SJSA1 (cell line): ENCODE data around the gene SPG11. TPM values are rescaled to one million over a fixed set of nuclear protein-coding genes. Genes with fewer than 3 reads are reported as not detected.
"Not testable (repeated sequence)": the region's sequence is repeated elsewhere in the genome, so short reads cannot be mapped to it uniquely, and the experiment has no call there.

Source experiments
- DNase-seq, 2 experiments: peaks; one replicate each; pipeline ENCODE4 v3.0.0-alpha.2; 2015 to 2020; ENCODE audit warnings: low spot score in 2 of 2, low read depth in 1 of 2
- H3K27ac ChIP-seq: fragments of 250-450 bp; sonication (Bioruptor Pico); 2 replicates; pipeline ENCODE4 v1.5.1; 2020; ENCODE audit warnings: mild to moderate bottlenecking, moderate library complexity
- H3K27me3 ChIP-seq: fragments of 250-450 bp; sonication (Bioruptor Pico); replicated peaks from 2 replicates; pipeline ENCODE4 v1.5.1; 2020; ENCODE audit warnings: mild to moderate bottlenecking, moderate library complexity
- H3K36me3 ChIP-seq: fragments of 250-450 bp; sonication (Bioruptor Pico); 2 replicates; pipeline ENCODE4 v1.5.1; 2020; ENCODE audit warnings: mild to moderate bottlenecking
- H3K4me1 ChIP-seq: fragments of 250-450 bp; sonication (Bioruptor Pico); replicated peaks from 2 replicates; pipeline ENCODE4 v1.6.1; 2021; ENCODE audit warnings: mild to moderate bottlenecking
- H3K4me3 ChIP-seq: fragments of 250-450 bp; sonication (Bioruptor Pico); 2 replicates; pipeline ENCODE4 v1.5.1; 2020; ENCODE audit warnings: mild to moderate bottlenecking
- H3K9me3 ChIP-seq: fragments of 250-450 bp; sonication (Bioruptor Pico); replicated peaks from 2 replicates; pipeline ENCODE4 v1.5.1; 2020; ENCODE audit warnings: mild to moderate bottlenecking
- total RNA-seq: library from RNA; depleted of rRNA; stranded (reverse); fragments of >200 nt; shearing (Covaris generic); gene quantifications from 2 replicates; pipeline ENCODE4 v1.2.3, GENCODE V29; 2014; rRNA removed

Gene SPG11
- 28.9 and 36.8 TPM in 2 replicates for total RNA-seq

GRCh38 chr15:44663410-44664308 lies at the start of gene SPG11:
Gene SPG11, minus strand, starts transcription at chr15:44663662. Its CDS starts 15 bp downstream, at chr15:44663647.
- H3K27me3 ChIP-seq = no peaks in the 10 kb centered on the region
- H3K9me3 ChIP-seq = no peaks in the 10 kb centered on the region

DNA sequence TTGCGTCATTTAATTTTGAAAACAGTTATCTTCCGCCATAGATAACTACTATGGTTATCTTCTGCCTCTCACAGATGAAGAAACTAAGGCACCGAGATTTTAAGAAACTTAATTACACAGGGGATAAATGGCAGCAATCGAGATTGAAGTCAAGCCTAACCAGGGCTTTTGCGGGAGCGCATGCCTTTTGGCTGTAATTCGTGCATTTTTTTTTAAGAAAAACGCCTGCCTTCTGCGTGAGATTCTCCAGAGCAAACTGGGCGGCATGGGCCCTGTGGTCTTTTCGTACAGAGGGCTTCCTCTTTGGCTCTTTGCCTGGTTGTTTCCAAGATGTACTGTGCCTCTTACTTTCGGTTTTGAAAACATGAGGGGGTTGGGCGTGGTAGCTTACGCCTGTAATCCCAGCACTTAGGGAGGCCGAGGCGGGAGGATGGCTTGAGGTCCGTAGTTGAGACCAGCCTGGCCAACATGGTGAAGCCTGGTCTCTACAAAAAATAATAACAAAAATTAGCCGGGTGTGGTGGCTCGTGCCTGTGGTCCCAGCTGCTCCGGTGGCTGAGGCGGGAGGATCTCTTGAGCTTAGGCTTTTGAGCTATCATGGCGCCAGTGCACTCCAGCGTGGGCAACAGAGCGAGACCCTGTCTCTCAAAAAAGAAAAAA lies 49.0 kb upstream of the SPG11 start:
- peaks cover 61% of the 10 kb centered on the region for H3K36me3 ChIP-seq
- H3K4me3 ChIP-seq = peak overlapping the region; percentile 88
- H3K27me3 ChIP-seq = no peaks in the 10 kb centered on the region
- no peaks in the 10 kb centered on the region for H3K9me3 ChIP-seq
- DNase-seq = peak; percentile 82 to 84
- peaks cover 15% of the 10 kb centered on the region for H3K4me1 ChIP-seq
- H3K27ac ChIP-seq = peak overlapping the region; percentile 99

More at GRCh38 chr15:44663410-44664308, at the start of gene SPG11:
- Histone ChIP-seq H3K36me3 (peaks cover 19% of the 10 kb centered on the region), H3K4me3 (peak within 1 kb of the TSS; percentile 79), H3K27ac (peak within 1 kb of the TSS; percentile 75), H3K4me1 (peaks cover 11% of the 10 kb centered on the region)
- DNase-seq = peak; percentile 95 to 98

- peak in 1 of 2 experiments; percentile 52 for DNase-seq
- H3K4me3 ChIP-seq = peak overlapping the region; percentile 88
- H3K36me3 ChIP-seq = peaks cover 55% of the 10 kb centered on the region
- H3K27me3 ChIP-seq = no peaks in the 10 kb centered on the region
- H3K27ac ChIP-seq = peak overlapping the region; percentile 99
- H3K9me3 ChIP-seq = no peaks in the 10 kb centered on the region
- H3K4me1 ChIP-seq = peaks cover 21% of the 10 kb centered on the region
Observed at GRCh38 chr15:44711743-44712345, 48.4 kb upstream of the SPG11 start.

- Histone ChIP-seq H3K27ac (peak within 1 kb of the TSS; percentile 99), H3K4me1 (peaks cover 26% of the 10 kb centered on the region), H3K9me3 (no peaks in the 10 kb centered on the region), H3K27me3 (no peaks in the 10 kb centered on the region), H3K36me3 (peaks cover 49% of the 10 kb centered on the region), H3K4me3 (peak within 1 kb of the TSS; percentile 88)
- peak; percentile 96 to 98 for DNase-seq
Observed at GRCh38 chr15:44711096-44711742, 47.8 kb upstream of the SPG11 start, which contains the start of the genes B2M and PATL2. Gene B2M, plus strand, starts transcription at chr15:44711517. Its CDS starts 30 bp downstream, at chr15:44711547. Gene PATL2, minus strand, starts transcription at chr15:44711323. Its CDS starts 34,833 bp downstream, at chr15:44676490.

GRCh38 chr15:44710236-44711095 lies 47.0 kb upstream of the SPG11 start:
- H3K4me1 ChIP-seq = peaks cover 32% of the 10 kb centered on the region
- H3K27ac ChIP-seq = peak overlapping the region; percentile 99
- DNase-seq = peak in 1 of 2 experiments; percentile 76
- no peaks in the 10 kb centered on the region for H3K27me3 ChIP-seq
- H3K9me3 ChIP-seq = no peaks in the 10 kb centered on the region
- peak overlapping the region; percentile 88 for H3K4me3 ChIP-seq
- peaks cover 41% of the 10 kb centered on the region for H3K36me3 ChIP-seq

DNA sequence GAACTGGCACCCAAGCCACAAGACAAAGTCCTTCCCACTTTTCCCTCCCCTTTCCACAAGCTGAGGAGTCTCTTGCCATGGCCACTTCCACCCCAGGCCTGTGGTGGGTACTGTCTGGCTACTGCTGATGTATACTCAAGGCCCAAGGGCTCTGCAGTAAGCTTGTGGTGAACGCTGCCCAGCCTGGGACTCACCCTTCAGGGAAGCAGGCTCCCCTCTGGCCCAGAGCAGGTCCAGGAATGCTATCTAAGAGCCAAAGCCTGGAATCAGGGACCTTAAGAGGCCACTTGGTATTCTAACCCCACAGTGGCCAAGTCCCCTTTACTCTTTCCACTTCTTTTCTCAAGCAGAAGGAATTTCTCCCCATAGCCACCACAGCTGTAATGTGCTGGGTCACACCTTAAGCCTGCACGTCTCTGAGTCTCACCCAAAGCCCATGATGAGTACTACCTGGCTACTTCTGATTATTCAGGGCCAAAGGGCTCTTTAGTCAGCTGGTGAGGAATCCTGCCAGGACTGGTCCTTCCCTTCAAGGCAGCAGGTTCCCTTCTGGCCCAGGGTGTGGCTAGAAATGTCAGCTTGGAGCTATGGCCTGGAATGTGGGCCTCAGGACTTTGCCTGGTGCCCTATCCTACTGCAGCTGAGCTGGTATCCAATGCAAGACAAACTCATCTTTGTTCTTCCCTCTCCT lies 43.6 kb upstream of the SPG11 start:
- no peak overlapping the region for H3K4me3 ChIP-seq
- peaks cover 8% of the 10 kb centered on the region for H3K36me3 ChIP-seq
- peaks cover 20% of the 10 kb centered on the region for H3K4me1 ChIP-seq
- 0 out of 2 replicates have a peak overlapping the region, but pooled peaks have one; percentile 5 for H3K27ac ChIP-seq
- no peaks in the 10 kb centered on the region for H3K9me3 ChIP-seq
- no peaks in the 10 kb centered on the region for H3K27me3 ChIP-seq
- no peak for DNase-seq

- no peaks in the 10 kb centered on the region for H3K27me3 ChIP-seq
- peaks cover under 1% of the 10 kb centered on the region for H3K36me3 ChIP-seq
- peak; percentile 55 to 81 for DNase-seq
- no peaks in the 10 kb centered on the region for H3K9me3 ChIP-seq
- H3K4me3 ChIP-seq = no peak overlapping the region
- H3K4me1 ChIP-seq = peaks cover 20% of the 10 kb centered on the region
- peak overlapping the region; percentile 5; the same call in 1 of the 2 replicates for H3K27ac ChIP-seq
Observed at GRCh38 chr15:44706401-44706800, 42.9 kb upstream of the SPG11 start.

GRCh38 chr15:44705986-44706385 lies 42.5 kb upstream of the SPG11 start:
- no peak overlapping the region; the same call in 1 of the 2 replicates for H3K27ac ChIP-seq
- no peaks in the 10 kb centered on the region for H3K36me3 ChIP-seq
- peaks cover 20% of the 10 kb centered on the region for H3K4me1 ChIP-seq
- H3K27me3 ChIP-seq = no peaks in the 10 kb centered on the region
- H3K9me3 ChIP-seq = no peaks in the 10 kb centered on the region
- no peak overlapping the region for H3K4me3 ChIP-seq
- DNase-seq = no peak

- not testable (repeated sequence) for H3K9me3 ChIP-seq, H3K36me3 ChIP-seq, H3K4me1 ChIP-seq, H3K27me3 ChIP-seq, H3K27ac ChIP-seq, H3K4me3 ChIP-seq, DNase-seq
Observed at GRCh38 chr15:44700676-44701075, 37.2 kb upstream of the SPG11 start.

DNA sequence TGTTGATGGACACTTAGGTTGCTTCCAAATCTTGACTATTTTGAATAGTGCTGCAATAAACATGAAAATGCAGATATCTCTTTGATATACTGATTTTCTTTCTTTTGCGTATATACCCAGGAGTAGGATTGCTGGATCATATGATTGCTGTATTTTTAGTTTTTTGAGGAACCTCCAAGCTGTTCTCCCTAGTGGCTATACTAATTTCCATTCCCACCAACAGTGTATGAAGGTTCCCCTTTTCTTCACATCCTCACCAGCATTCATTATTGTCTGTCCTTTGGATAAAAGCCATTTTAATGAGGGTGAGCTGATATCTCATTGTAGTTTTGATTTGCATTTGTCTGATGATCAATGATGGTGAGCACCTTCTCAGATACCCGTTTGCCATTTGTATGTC lies 35.2 kb upstream of the SPG11 start:
- Histone ChIP-seq H3K4me3 (no peak overlapping the region), H3K9me3 (no peaks in the 10 kb centered on the region), H3K27ac (no peak overlapping the region), H3K4me1 (no peaks in the 10 kb centered on the region), H3K27me3 (0 out of 2 replicates have a peak, but pooled peaks cover 4% of the 10 kb centered on the region), H3K36me3 (no peaks in the 10 kb centered on the region)
- no peak for DNase-seq

GRCh38 chr15:44697014-44697413 lies 33.6 kb upstream of the SPG11 start:
- H3K9me3 ChIP-seq = no peaks in the 10 kb centered on the region
- no peak overlapping the region for H3K4me3 ChIP-seq
- H3K27me3 ChIP-seq = 0 out of 2 replicates have a peak, but pooled peaks cover 4% of the 10 kb centered on the region
- no peak overlapping the region for H3K27ac ChIP-seq
- DNase-seq = no peak
- H3K4me1 ChIP-seq = no peaks in the 10 kb centered on the region
- H3K36me3 ChIP-seq = no peaks in the 10 kb centered on the region

DNA sequence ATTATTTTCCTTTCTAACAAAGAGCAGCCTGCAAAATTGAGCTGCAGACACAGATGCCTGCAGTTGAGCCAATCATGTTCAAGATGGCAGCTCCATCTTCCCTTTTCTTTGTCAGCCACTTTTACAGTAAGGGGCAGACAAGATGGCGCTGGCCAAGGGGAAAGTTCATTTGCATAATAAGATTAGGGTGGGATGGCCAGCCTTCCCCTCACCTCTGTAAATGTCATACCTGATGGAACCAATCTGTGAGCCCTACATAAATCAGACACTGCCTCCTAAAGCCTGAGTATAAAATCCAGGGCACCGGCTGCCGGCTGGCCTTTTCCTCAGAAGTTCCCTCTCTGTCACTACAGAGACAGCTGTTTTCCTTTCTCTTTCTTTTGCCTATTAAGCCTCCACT lies 31.8 kb upstream of the SPG11 start:
- no peaks in the 10 kb centered on the region for H3K9me3 ChIP-seq
- H3K4me1 ChIP-seq = no peaks in the 10 kb centered on the region
- H3K27me3 ChIP-seq = 0 out of 2 replicates have a peak, but pooled peaks cover 4% of the 10 kb centered on the region
- DNase-seq = no peak
- no peaks in the 10 kb centered on the region for H3K36me3 ChIP-seq
- no peak overlapping the region for H3K27ac ChIP-seq
- H3K4me3 ChIP-seq = no peak overlapping the region
